C4-2B (cell line): ENCODE results near the gene PMIS2.

Source experiments
- ZFX ChIP-seq: fragments of 450-650 bp; IDR thresholded peaks from 2 replicates; pipeline ENCODE4 v1.6.1; 2017
- TF ChIP-seq, protein P1 (sequence below): fragments of 450-650 bp; conservative IDR thresholded peaks from 2 replicates; pipeline ENCODE4 v1.5.1; 2017; ENCODE audit warnings: mild to moderate bottlenecking

DNA sequence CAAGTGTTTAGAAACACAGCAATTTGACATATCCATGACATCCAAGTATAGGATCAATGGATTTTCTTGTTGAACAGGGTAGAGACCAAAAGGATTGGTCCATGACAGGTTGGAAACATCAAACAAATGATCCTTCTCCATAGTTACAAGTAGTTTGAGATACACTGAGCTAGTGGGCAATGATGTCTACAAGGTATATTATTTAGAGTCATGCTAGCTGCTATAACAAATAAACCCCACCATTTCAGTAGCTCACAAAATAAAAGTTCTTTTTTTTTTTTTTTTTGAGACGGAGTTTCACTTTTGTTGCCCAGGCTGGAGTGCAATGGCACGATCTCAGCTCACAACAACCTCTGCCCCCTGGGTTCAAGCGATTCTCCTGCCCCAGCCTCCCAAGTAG, 21.7 kb downstream of the PMIS2 start:
- TF ChIP-seq, protein P1, sequence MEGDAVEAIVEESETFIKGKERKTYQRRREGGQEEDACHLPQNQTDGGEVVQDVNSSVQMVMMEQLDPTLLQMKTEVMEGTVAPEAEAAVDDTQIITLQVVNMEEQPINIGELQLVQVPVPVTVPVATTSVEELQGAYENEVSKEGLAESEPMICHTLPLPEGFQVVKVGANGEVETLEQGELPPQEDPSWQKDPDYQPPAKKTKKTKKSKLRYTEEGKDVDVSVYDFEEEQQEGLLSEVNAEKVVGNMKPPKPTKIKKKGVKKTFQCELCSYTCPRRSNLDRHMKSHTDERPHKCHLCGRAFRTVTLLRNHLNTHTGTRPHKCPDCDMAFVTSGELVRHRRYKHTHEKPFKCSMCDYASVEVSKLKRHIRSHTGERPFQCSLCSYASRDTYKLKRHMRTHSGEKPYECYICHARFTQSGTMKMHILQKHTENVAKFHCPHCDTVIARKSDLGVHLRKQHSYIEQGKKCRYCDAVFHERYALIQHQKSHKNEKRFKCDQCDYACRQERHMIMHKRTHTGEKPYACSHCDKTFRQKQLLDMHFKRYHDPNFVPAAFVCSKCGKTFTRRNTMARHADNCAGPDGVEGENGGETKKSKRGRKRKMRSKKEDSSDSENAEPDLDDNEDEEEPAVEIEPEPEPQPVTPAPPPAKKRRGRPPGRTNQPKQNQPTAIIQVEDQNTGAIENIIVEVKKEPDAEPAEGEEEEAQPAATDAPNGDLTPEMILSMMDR = no peak
- no peak for TF ChIP-seq ZFX
